ENCODE results near the gene KCND3.

KCND3 gene

DNA sequence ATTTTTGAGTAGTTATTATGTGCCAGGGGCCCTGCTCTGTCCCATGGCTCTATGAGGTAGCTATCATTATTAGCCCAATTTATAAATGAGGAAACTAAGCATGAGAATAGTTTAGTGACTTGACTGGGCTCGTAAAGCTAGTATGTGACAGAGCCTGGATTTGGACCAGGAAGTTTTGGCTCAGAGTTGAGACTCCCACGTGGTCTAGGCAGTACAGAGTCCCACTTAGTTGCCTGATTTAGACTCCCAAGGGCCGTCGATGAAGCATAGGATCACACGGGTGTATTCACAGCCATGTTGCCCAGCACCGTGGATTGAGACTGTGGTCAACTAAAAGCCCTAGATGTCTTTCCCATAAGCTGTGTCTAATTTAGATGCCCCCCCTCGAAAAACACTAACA lies 152.1 kb downstream of the KCND3 start:
- DNase-seq = no peak

- DNase-seq = no peak
These were observed 153.4 kb downstream of the KCND3 start for GRCh38 chr1:111836111-111836510.

DNA sequence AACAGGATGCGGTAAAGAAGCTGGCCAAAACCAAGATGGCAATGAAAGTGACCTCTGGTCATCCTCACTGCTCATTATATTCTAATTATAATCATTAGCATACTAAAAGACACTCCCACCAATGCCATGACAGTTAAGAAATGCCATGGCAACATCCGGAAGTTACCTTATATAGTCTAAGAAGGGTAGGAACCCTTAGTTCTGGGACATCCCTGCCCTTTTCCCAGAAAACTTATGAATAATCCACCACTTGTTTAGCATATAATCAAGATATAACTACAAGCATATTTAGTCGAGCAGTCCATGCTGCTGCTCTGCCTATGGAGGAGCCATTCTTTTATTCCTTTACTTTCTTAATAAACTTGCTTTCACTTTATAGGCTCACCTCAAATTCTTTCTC lies 154.0 kb downstream of the KCND3 start:
- no peak for DNase-seq

- no peak for DNase-seq
These were observed 154.5 kb downstream of the KCND3 start for GRCh38 chr1:111834956-111835355.

DNA sequence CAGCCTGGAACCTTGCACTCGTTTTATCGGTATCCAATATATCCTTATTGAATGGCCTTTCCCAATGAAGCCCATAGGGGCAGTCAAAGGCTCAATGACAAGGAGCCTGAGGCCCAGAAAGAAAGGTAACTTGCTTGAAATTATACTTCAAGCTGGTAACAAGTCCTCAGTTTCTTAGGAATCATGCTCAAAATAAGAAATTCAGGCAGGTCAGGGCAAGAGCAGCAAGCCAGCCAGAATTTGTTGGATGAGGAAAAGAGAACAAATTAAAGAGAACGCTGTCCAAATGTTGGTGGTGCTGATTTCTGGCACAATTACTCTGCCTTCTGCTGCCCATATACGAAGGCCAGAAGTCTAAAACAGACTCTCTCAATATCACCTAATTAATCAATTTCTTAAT lies 156.1 kb downstream of the KCND3 start:
- no peak for DNase-seq

- no peak for DNase-seq
These were observed 156.8 kb downstream of the KCND3 start for GRCh38 chr1:111832521-111833155.

GRCh38 chr1:111831153-111831552 lies 158.3 kb downstream of the KCND3 start:
- no peak for DNase-seq

DNA sequence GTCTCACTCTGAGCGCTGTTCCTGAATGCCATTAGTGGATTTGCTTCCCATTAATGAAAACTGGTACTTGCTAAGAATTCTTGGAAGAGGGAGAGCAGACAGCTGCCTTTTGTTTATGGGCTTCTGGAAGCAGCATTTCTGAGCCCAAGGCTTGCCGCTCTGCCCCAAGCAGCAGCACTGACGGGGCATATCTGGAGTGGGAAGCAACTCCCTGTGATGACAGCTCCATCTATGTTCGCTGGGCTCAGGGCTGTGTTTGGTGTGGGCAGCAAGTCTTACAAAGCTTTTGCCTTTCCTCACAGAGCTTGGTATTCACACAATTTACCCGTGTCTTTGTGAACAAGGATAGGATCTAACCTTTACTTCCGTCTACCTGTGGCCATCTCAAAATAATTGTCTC lies 161.5 kb downstream of the KCND3 start:
- no peak for DNase-seq

- no peak for DNase-seq
These were observed 163.2 kb downstream of the KCND3 start for GRCh38 chr1:111826278-111826677.

GRCh38 chr1:111825217-111825616 lies 164.3 kb downstream of the KCND3 start:
- no peak for DNase-seq

GRCh38 chr1:111822138-111822537 lies 167.3 kb downstream of the KCND3 start:
- DNase-seq = no peak

- DNase-seq = no peak
These were observed 168.2 kb downstream of the KCND3 start for GRCh38 chr1:111821121-111821745.

DNA sequence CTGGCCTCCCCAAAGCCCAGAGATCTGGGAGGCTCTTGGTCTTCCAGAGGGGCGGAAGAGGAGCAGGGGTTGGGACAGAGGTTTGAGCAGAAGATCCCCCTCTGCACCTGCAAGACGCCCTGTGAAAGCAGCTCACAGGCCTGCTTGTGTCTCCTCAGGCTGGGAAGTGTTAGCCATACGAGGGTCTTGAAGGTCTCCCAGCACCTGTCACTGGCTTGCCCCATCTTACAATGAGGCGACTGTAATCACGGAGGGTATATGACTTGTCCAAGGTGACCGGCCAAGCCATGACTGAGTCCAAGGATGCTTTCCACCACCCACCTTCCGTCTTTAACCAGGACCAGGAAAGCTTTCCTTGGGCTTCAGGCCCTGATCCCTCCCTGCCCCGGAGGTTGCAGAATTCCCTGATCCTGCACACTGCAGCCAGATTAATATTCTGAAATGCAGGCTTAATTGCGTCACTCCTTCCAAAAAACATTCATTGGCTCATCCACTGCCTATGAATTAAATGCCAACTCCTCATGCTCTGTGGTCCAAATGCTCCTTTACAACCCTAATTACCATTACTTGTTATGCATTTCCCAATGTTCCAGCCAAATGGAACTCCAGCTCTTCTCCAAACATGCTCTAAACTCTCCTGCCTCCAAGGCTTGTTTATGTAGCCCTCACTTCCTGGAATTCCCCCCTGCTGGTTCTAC lies 169.8 kb downstream of the KCND3 start:
- no peak for DNase-seq

GRCh38 chr1:111818546-111818945 lies 170.9 kb downstream of the KCND3 start:
- DNase-seq = no peak

GRCh38 chr1:111818081-111818480 lies 171.4 kb downstream of the KCND3 start:
- no peak for DNase-seq

DNA sequence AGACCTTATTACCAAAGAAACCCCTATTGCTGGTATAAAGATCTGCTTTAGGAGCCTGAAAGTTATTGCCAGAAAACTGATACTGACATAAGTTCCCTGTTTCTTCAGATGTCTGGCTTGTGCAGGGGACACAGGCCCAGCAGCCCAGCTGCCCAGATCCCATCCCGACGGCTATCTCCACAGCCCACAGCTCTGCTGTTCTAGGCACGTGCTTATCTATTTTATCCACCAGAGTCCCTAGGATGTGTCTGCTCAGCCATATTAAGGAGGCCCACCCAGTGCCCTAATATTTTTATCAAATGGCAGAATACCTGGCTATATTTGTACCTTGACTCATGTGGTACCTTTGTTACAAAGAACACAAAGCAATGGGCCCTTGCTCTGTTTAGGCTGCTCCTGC lies 174.8 kb downstream of the KCND3 start:
- no peak for DNase-seq

- DNase-seq = no peak
These were observed 175.2 kb downstream of the KCND3 start for GRCh38 chr1:111814305-111814628.

DNA sequence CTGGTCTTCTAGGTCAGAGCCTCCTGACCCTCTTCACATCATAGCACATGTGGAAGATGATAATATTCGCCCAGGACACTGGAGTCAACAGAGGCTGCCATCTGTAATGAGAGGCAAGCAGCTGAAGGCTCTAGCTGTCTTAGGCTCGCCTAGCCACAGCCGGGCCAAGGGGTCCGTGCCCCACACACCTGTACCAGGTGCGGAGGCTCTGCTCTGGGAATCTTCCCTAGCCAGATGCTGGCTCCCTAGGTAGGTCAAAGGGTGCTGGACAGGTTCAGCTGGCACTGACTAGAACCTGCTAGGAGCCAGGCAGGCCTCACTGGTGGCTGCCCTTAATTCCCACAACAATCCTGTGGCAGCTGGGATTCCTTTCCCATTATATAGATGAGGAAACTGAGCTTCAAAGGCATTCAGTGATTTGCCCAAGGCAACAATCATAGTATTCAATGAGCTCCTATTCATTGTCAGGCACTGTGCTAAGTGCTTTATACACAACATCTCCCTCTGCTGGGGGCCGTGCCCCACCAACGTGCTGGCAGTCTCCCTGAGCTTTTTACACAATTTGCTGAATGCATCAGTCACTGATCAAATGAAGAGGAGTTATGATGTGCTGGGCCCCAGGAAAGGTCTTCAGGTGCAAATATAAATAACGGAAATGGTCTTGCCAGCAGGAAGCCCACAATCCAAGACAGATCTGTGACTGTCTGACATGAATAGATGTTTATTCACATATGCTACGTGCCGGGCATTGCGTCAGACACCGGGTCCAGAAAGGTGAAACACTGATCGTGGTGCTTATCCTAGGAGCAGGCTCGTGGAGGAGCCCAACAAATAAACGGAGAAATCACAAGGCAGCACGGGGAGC lies 175.8 kb downstream of the KCND3 start:
- no peak for DNase-seq

- DNase-seq = no peak
These were observed 177.2 kb downstream of the KCND3 start for GRCh38 chr1:111812306-111812705.

DNA sequence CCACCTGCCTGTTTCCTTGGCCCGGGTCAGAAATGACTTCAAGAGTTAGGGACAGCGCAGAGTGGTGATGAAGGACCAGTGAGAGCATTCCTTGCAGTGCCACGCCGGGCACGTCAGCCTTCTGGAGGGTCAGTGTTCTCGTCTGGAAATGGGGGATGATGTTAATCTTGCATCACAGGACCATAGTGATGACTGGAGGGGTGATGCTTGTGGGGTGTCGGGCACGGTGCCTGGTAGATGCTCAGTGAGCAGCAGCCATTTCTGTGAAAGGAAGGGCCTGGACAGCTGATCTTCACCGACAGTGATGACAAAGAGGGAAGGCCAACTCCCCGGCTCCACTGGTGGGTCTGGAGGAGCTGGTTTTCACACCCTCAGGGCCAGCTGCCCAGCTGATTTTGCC lies 177.6 kb downstream of the KCND3 start:
- DNase-seq = no peak

- no peak for DNase-seq
These were observed 184.2 kb downstream of the KCND3 start for GRCh38 chr1:111805251-111805650.

GRCh38 chr1:111804776-111805175 lies 184.7 kb downstream of the KCND3 start:
- DNase-seq = no peak

GRCh38 chr1:111803951-111804350 lies 185.5 kb downstream of the KCND3 start:
- DNase-seq = no peak

DNA sequence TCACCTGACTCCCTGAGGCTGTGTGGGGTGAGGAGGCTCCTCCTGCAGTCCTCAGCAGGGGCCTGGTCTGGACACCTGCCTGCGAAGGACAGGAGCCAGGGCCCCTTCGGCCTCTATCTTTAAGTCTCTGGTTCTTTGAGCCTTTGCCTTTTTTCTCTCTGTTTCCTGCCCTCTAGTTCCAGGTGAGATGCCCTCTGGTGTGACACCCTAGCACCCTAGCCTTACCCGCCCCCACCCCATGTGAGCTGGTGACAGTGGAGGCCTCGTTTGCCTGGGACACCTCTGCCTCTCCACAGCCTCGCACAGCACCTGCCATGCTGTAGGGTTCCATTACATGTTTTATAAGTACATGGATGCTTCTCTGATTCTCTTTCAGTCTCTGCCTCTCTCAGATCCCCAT lies 186.5 kb downstream of the KCND3 start:
- DNase-seq = no peak
